ENCODE data around the gene CFAP61.

DNA sequence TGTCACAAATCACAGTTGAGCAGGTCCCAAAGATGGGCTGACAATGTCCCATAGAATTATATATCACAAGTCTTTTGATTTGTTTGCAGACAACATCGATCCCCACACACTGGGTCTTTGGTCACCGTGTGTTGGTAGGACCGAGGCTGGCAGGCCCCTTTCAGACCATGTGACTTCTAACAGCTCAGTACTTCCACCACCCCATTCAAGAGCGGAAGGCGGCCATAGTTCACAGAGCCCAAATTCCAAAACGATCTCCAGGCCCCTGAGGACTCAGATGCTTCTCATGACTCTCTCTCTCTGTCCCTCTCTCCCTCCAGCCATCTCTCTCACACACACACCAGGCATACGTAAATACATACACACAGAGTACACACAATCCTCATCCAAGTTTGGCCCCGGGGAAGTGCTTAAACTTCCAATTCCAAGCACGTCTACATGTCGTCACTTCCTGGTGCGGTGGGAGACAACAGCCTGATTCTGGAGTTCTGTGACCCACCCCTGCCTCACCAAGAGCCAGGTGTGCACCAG is 159.7 kb downstream of the CFAP61 start:
- TF ChIP-seq, protein P1, sequence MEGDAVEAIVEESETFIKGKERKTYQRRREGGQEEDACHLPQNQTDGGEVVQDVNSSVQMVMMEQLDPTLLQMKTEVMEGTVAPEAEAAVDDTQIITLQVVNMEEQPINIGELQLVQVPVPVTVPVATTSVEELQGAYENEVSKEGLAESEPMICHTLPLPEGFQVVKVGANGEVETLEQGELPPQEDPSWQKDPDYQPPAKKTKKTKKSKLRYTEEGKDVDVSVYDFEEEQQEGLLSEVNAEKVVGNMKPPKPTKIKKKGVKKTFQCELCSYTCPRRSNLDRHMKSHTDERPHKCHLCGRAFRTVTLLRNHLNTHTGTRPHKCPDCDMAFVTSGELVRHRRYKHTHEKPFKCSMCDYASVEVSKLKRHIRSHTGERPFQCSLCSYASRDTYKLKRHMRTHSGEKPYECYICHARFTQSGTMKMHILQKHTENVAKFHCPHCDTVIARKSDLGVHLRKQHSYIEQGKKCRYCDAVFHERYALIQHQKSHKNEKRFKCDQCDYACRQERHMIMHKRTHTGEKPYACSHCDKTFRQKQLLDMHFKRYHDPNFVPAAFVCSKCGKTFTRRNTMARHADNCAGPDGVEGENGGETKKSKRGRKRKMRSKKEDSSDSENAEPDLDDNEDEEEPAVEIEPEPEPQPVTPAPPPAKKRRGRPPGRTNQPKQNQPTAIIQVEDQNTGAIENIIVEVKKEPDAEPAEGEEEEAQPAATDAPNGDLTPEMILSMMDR (tag by site-specific recombination; IDR thresholded peaks at IDR 0.05): no peak
- TF ChIP-seq ZNF292 (tag by site-specific recombination; IDR thresholded peaks at IDR 0.05; ENCODE audit: borderline replicate concordance, low read depth) (no peak), KLF10 (tag by site-specific recombination; IDR thresholded peaks at IDR 0.05) (no peak), ZNF777 (tag by site-specific recombination; IDR thresholded peaks at IDR 0.05; ENCODE audit: borderline replicate concordance) (no peak), ZNF423 (tag by site-specific recombination; IDR thresholded peaks at IDR 0.05) (no peak), YY1 (tag by site-specific recombination; IDR thresholded peaks at IDR 0.05) (no peak; the same call in 1 of the 2 replicates), ZNF670 (tag by site-specific recombination; IDR thresholded peaks at IDR 0.05; ENCODE audit: low read depth) (no peak), ZBTB21 (tag by site-specific recombination; IDR thresholded peaks at IDR 0.05) (no peak), RBAK (tag by site-specific recombination; IDR thresholded peaks at IDR 0.05) (no peak), ZNF274 (IDR thresholded peaks at IDR 0.05; ENCODE audit: low read length) (no peak), ZNF274 (tag by site-specific recombination; IDR thresholded peaks at IDR 0.05; ENCODE audit: borderline replicate concordance) (no peak), ZBTB26 (tag by site-specific recombination; optimal IDR thresholded peaks at IDR 0.05) (no peak), ZNF311 (tag by site-specific recombination; IDR thresholded peaks at IDR 0.05; ENCODE audit: borderline replicate concordance) (no peak)
- TF ChIP-seq, protein P2, sequence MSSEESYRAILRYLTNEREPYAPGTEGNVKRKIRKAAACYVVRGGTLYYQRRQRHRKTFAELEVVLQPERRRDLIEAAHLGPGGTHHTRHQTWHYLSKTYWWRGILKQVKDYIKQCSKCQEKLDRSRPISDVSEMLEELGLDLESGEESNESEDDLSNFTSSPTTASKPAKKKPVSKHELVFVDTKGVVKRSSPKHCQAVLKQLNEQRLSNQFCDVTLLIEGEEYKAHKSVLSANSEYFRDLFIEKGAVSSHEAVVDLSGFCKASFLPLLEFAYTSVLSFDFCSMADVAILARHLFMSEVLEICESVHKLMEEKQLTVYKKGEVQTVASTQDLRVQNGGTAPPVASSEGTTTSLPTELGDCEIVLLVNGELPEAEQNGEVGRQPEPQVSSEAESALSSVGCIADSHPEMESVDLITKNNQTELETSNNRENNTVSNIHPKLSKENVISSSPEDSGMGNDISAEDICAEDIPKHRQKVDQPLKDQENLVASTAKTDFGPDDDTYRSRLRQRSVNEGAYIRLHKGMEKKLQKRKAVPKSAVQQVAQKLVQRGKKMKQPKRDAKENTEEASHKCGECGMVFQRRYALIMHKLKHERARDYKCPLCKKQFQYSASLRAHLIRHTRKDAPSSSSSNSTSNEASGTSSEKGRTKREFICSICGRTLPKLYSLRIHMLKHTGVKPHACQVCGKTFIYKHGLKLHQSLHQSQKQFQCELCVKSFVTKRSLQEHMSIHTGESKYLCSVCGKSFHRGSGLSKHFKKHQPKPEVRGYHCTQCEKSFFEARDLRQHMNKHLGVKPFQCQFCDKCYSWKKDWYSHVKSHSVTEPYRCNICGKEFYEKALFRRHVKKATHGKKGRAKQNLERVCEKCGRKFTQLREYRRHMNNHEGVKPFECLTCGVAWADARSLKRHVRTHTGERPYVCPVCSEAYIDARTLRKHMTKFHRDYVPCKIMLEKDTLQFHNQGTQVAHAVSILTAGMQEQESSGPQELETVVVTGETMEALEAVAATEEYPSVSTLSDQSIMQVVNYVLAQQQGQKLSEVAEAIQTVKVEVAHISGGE (tag by site-specific recombination; conservative IDR thresholded peaks at IDR 0.05; ENCODE audit: low read depth): no peak
- TF ChIP-seq, protein P3, sequence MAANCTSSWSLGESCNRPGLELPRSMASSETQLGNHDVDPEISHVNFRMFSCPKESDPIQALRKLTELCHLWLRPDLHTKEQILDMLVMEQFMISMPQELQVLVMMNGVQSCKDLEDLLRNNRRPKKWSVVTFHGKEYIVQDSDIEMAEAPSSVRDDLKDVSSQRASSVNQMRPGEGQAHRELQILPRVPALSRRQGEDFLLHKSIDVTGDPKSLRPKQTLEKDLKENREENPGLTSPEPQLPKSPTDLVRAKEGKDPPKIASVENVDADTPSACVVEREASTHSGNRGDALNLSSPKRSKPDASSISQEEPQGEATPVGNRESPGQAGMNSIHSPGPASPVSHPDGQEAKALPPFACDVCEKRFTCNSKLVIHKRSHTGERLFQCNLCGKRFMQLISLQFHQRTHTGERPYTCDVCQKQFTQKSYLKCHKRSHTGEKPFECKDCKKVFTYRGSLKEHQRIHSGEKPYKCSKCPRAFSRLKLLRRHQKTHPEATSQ (tag by site-specific recombination; IDR thresholded peaks at IDR 0.05): no peak
